ENCODE measurements around the gene BSG.
"Not testable (repeated sequence)": the region's sequence is repeated elsewhere in the genome, so short reads cannot be mapped to it uniquely, and the experiment has no call there.

The BSG gene

GRCh38 chr19:620166-620862, 47.9 kb downstream of the BSG start:
- DNase-seq (ENCODE audit: low read depth): no peak

GRCh38 chr19:621191-621590, 48.8 kb downstream of the BSG start:
- not testable (repeated sequence) for DNase-seq (ENCODE audit: low read depth)

- no peak for DNase-seq (ENCODE audit: low read depth)
These were observed 49.4 kb downstream of the BSG start for GRCh38 chr19:621819-622218.

- DNase-seq (ENCODE audit: low read depth): no peak
These were observed 50.3 kb downstream of the BSG start for GRCh38 chr19:622666-623065.

- no peak for DNase-seq (ENCODE audit: low read depth)
These were observed 51.0 kb downstream of the BSG start for GRCh38 chr19:623175-623916.

GRCh38 chr19:623974-624373, 51.6 kb downstream of the BSG start:
- DNase-seq (ENCODE audit: low read depth): no peak

GRCh38 chr19:624433-625109, 52.2 kb downstream of the BSG start:
- no peak for DNase-seq (ENCODE audit: low read depth)

- DNase-seq (ENCODE audit: low read depth): no peak
These were observed 52.9 kb downstream of the BSG start for GRCh38 chr19:625257-625656.

GRCh38 chr19:626566-626965, 54.2 kb downstream of the BSG start:
- not testable (repeated sequence) for DNase-seq (ENCODE audit: low read depth)

GRCh38 chr19:628168-628567, 55.8 kb downstream of the BSG start:
- DNase-seq (ENCODE audit: low read depth): no peak

GRCh38 chr19:629515-629914, 57.1 kb downstream of the BSG start:
- DNase-seq (ENCODE audit: low read depth): not testable (repeated sequence)

- no peak for DNase-seq (ENCODE audit: low read depth)
These were observed 57.7 kb downstream of the BSG start for GRCh38 chr19:629961-630714.

GRCh38 chr19:632579-633067, 60.2 kb downstream of the BSG start:
- DNase-seq (ENCODE audit: low read depth): peak; percentile 56

All from activated T-cell treated with anti-CD3 and anti-CD28 coated beads for 48 hours (primary cell).